ENCODE results near the gene DKKL1.
"Not testable (repeated sequence)": the region's sequence is repeated elsewhere in the genome, so short reads cannot be mapped to it uniquely, and the experiment has no call there.

DKKL1 gene

DNA sequence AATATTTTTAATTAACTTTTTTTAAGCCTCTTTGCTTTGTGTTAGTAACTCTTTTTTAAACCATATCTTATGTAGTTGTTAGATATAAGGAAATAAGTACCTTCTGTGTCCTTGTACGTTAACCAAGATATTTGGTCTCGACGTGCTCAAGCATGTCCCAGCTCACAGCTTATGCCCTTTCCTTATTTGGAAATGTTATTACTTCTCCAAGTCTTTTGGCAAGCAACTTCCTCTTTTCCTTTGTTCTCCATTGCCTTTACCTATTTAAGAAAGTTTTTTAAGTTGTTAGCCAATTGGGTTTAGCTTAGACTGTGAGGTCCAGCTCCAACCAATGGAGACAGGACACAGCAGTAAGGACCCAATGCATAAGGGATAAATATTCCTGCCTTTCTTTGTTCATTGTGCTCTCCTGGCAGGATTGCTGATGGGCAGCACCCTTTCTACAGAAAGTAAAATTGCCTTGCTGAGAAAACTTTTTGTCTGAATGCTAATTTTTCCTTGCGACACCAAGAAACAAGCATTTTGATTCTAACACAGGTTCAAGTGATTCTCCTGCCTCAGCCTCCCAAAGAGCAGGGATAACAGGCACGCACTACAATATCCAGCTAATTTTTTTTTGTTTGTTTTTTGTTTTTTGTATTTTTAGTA lies 5.2 kb downstream of the DKKL1 start:
- Histone ChIP-seq H3K27ac (ENCODE audit: low read length) (no peak overlapping the region), H3K79me2 (ENCODE audit: low read length) (no peaks in the 10 kb centered on the region), H3K4me1 (ENCODE audit: low read length) (peaks cover 10% of the 10 kb centered on the region), H3K9ac (ENCODE audit: low read length) (no peak overlapping the region), H3K4me2 (ENCODE audit: low read length) (no peak overlapping the region), H3K9me3 (ENCODE audit: insufficient read depth, low read length) (peaks cover 17% of the 10 kb centered on the region), H2AFZ (ENCODE audit: low read depth, low read length) (no peak overlapping the region), H3K36me3 (replicated peaks; ENCODE audit: low read depth, low read length) (peaks cover 15% of the 10 kb centered on the region), H4K20me1 (ENCODE audit: insufficient read depth, low read length) (no peaks in the 10 kb centered on the region), H3K4me3 (ENCODE audit: low read length) (no peak overlapping the region), H3K27me3 (ENCODE audit: low read depth, low read length) (0 out of 2 replicates have a peak, but pooled peaks cover 4% of the 10 kb centered on the region)
- TF ChIP-seq, protein P1, sequence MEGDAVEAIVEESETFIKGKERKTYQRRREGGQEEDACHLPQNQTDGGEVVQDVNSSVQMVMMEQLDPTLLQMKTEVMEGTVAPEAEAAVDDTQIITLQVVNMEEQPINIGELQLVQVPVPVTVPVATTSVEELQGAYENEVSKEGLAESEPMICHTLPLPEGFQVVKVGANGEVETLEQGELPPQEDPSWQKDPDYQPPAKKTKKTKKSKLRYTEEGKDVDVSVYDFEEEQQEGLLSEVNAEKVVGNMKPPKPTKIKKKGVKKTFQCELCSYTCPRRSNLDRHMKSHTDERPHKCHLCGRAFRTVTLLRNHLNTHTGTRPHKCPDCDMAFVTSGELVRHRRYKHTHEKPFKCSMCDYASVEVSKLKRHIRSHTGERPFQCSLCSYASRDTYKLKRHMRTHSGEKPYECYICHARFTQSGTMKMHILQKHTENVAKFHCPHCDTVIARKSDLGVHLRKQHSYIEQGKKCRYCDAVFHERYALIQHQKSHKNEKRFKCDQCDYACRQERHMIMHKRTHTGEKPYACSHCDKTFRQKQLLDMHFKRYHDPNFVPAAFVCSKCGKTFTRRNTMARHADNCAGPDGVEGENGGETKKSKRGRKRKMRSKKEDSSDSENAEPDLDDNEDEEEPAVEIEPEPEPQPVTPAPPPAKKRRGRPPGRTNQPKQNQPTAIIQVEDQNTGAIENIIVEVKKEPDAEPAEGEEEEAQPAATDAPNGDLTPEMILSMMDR (IDR thresholded peaks at IDR 0.05; ENCODE audit: low read depth, low read length): no peak
- TF ChIP-seq EZH2phosphoT487 (IDR thresholded peaks at IDR 0.05; ENCODE audit: low read depth): no peak

GRCh38 chr19:49371184-49371583 lies 7.5 kb downstream of the DKKL1 start:
- TF ChIP-seq, protein P1 (IDR thresholded peaks at IDR 0.05; ENCODE audit: low read depth, low read length): no peak
- no peak for TF ChIP-seq EZH2phosphoT487 (IDR thresholded peaks at IDR 0.05; ENCODE audit: low read depth)
- no peaks in the 10 kb centered on the region for H4K20me1 ChIP-seq (ENCODE audit: insufficient read depth, low read length)

GRCh38 chr19:49373174-49373573 lies 9.5 kb downstream of the DKKL1 start:
- H3K27me3 ChIP-seq (ENCODE audit: low read depth, low read length); H3K4me1 ChIP-seq (ENCODE audit: low read length); H3K27ac ChIP-seq (ENCODE audit: low read length); H3K79me2 ChIP-seq (ENCODE audit: low read length); H3K9ac ChIP-seq (ENCODE audit: low read length); H4K20me1 ChIP-seq (ENCODE audit: insufficient read depth, low read length); H3K4me3 ChIP-seq (ENCODE audit: low read length); H3K4me2 ChIP-seq (ENCODE audit: low read length); H2AFZ ChIP-seq (ENCODE audit: low read depth, low read length): not testable (repeated sequence)
- Histone ChIP-seq H3K9me3 (ENCODE audit: insufficient read depth, low read length) (peaks cover 17% of the 10 kb centered on the region), H3K36me3 (replicated peaks; ENCODE audit: low read depth, low read length) (peaks cover 15% of the 10 kb centered on the region)

More at GRCh38 chr19:49371184-49371583, 7.5 kb downstream of the DKKL1 start:
- Histone ChIP-seq H3K27me3 (ENCODE audit: low read depth, low read length) (peaks cover 4% of the 10 kb centered on the region; the same call in 1 of the 2 replicates), H3K9ac (ENCODE audit: low read length) (no peak overlapping the region), H3K9me3 (ENCODE audit: insufficient read depth, low read length) (peaks cover 17% of the 10 kb centered on the region), H3K27ac (ENCODE audit: low read length) (no peak overlapping the region), H3K79me2 (ENCODE audit: low read length) (no peaks in the 10 kb centered on the region), H3K4me1 (ENCODE audit: low read length) (peaks cover 3% of the 10 kb centered on the region), H3K4me2 (ENCODE audit: low read length) (no peak overlapping the region), H2AFZ (ENCODE audit: low read depth, low read length) (no peak overlapping the region), H3K4me3 (ENCODE audit: low read length) (no peak overlapping the region), H3K36me3 (replicated peaks; ENCODE audit: low read depth, low read length) (peaks cover 15% of the 10 kb centered on the region)

GRCh38 chr19:49374665-49375434 lies 11.2 kb downstream of the DKKL1 start:
- no peak overlapping the region for H3K4me3 ChIP-seq (ENCODE audit: low read length)
- TF ChIP-seq, protein P1 (IDR thresholded peaks at IDR 0.05; ENCODE audit: low read depth, low read length): no peak
- no peak for TF ChIP-seq EZH2phosphoT487 (IDR thresholded peaks at IDR 0.05; ENCODE audit: low read depth)
- no peak overlapping the region for H2AFZ ChIP-seq (ENCODE audit: low read depth, low read length)
- no peak overlapping the region for H3K27ac ChIP-seq (ENCODE audit: low read length)
- no peak overlapping the region for H3K9ac ChIP-seq (ENCODE audit: low read length)
- peaks cover 6% of the 10 kb centered on the region for H3K9me3 ChIP-seq (ENCODE audit: insufficient read depth, low read length)
- H3K36me3 ChIP-seq (replicated peaks; ENCODE audit: low read depth, low read length): peaks cover 9% of the 10 kb centered on the region
- H3K4me1 ChIP-seq (ENCODE audit: low read length): no peaks in the 10 kb centered on the region
- no peaks in the 10 kb centered on the region for H3K79me2 ChIP-seq (ENCODE audit: low read length)
- H3K4me2 ChIP-seq (ENCODE audit: low read length): no peak overlapping the region
- H4K20me1 ChIP-seq (ENCODE audit: insufficient read depth, low read length): no peaks in the 10 kb centered on the region
- H3K27me3 ChIP-seq (ENCODE audit: low read depth, low read length): peaks cover 4% of the 10 kb centered on the region; the same call in 1 of the 2 replicates

All from OCI-LY3 (cell line).